LNCaP clone FGC (cell line): ENCODE results near the gene ALPG.
"Not testable (repeated sequence)": the region's sequence is repeated elsewhere in the genome, so short reads cannot be mapped to it uniquely, and the experiment has no call there.

Experiments used
- DNase-seq: peaks from one replicate; pipeline ENCODE4 v3.0.0-alpha.2; 2011; ENCODE audit warnings: low read depth
- H3K4me3 ChIP-seq: 2 replicates; pipeline ENCODE4 v1.5.1; 2011; ENCODE audit warnings: mild to moderate bottlenecking, low read depth, low read length, control low read depth
- CTCF ChIP-seq: IDR thresholded peaks from 2 replicates; pipeline ENCODE4 v1.5.1; 2012; ENCODE audit warnings: mild to moderate bottlenecking; ENCODE audit not compliant: control insufficient read depth, insufficient read depth; ENCODE audit errors: extremely low read depth

Gene ALPG

GRCh38 chr2:232421189-232421785 lies 14.6 kb downstream of the ALPG start:
- peak overlapping the region; percentile 44 for H3K4me3 ChIP-seq
- DNase-seq, result no peak
- TF ChIP-seq CTCF, result no peak

GRCh38 chr2:232422051-232422450 lies 15.4 kb downstream of the ALPG start:
- no peak for TF ChIP-seq CTCF
- DNase-seq, result no peak
- no peak overlapping the region for H3K4me3 ChIP-seq

- DNase-seq, H3K4me3 ChIP-seq: not testable (repeated sequence)
Measured at GRCh38 chr2:232422996-232423395, 16.4 kb downstream of the ALPG start.

GRCh38 chr2:232423407-232423806 lies 16.8 kb downstream of the ALPG start:
- not testable (repeated sequence) for H3K4me3 ChIP-seq, DNase-seq

- no peak for DNase-seq
- TF ChIP-seq CTCF, result no peak
- H3K4me3 ChIP-seq, result no peak overlapping the region
Measured at GRCh38 chr2:232431705-232432590, 25.3 kb downstream of the ALPG start.

- DNase-seq, result no peak
- TF ChIP-seq CTCF, result no peak
Measured at GRCh38 chr2:232432598-232433184, 26.0 kb downstream of the ALPG start.

GRCh38 chr2:232433622-232434021 lies 27.0 kb downstream of the ALPG start:
- H3K4me3 ChIP-seq, DNase-seq: not testable (repeated sequence)

More at GRCh38 chr2:232432598-232433184, 26.0 kb downstream of the ALPG start:
- H3K4me3 ChIP-seq, result no peak overlapping the region

- no peak for DNase-seq
- TF ChIP-seq CTCF, result no peak
Measured at GRCh38 chr2:232434091-232434490, 27.4 kb downstream of the ALPG start.

More at GRCh38 chr2:232434091-232434490, 27.4 kb downstream of the ALPG start:
- no peak overlapping the region for H3K4me3 ChIP-seq
